Suprapubic skin (tissue), 3 donors: ENCODE data around the gene CAV1.

Experiments used
- CTCF ChIP-seq, 2 donors: fragments of 200-600 bp in 1 of 2; fragments of 450-650 bp in 1 of 2; sonication (generic) in 1 of 2; IDR thresholded peaks; one replicate each; pipeline ENCODE4 v1.5.1; 2016 to 2019; ENCODE audit warnings: antibody characterized with exemption in 2 of 2, mild to moderate bottlenecking in 1 of 2, moderate library complexity in 1 of 2
- EP300 ChIP-seq: sonication (generic); formaldehyde crosslinking; IDR thresholded peaks from one replicate; pipeline ENCODE4 v1.6.1; 2017; ENCODE audit warnings: antibody characterized with exemption

DNA sequence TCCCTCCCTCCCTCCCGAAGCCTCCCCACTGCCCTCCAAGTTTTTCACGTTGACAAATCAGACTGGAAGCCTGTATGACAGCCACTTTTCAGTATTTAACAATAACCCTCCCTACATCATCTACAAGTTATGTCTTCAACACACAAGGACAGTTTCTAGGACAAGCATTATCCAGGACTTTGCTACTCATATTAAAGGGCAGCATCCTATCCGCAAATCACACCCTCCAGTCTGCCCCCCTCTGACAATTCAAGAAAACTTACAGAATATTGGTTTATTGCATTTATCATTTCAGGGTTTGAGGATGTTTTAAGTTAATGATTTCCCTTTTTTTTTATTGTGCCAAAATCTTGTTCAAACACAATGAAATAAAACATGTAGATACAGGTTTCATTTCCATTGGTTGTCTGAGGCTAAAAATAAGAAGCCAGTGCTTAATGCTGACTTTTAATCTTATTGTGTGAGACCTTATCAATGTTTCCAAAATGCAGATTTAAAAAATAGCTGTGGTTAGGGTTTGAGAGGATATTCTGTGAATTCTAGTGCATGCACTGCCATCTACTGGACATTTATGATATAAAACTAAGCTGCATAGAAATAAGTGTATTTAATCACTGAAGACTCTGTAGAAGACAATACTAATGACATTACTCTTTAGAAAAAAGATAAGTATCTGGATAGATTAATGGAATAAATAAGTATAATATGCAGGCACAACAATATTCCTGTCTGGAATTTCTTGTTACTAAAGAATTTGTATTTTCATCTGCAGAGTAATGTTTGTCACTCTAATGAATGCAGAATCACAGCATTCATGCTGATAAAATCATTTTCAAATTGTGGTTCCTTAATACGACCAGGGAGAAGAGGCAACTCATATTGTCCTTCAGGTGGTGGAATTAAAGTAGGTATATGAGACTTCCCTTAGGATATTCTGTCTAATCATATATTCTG is 64.1 kb downstream of the CAV1 start:
- peak; percentile 54 to 70 for TF ChIP-seq CTCF (IDR thresholded peaks at IDR 0.05)
- TF ChIP-seq EP300: no peak
